ENCODE results near the gene INAFM2. TPM values are rescaled to one million over a fixed set of nuclear protein-coding genes. Genes with fewer than 3 reads are reported as not detected.

The INAFM2 gene
- total RNA-seq, 1 experiment from 2014 or later = 25.4 TPM

DNA sequence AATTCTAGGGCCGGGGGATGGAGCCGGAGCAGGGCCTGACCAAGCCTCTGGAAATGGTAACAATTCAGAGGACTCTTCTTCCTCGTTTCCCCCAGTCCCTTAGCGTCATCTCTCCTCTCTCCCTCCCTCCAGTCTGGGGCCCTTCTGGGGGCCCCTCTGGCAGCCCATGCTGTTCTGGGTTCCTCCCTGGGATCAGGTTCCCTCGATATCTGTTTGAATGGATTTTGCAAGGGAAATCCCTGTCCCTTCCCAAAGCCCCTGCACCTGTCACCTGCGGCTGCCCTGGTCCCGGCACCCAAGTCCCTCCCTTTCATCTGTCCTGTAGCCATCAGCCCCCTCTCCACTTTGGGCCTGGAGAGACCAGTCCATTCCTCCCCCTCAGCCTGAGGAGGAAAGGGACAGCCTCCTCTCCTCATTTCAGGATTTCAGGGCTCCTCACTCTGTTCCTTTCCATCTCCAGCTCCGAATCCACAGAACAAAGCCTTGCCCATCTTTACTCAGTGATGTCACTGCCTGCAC, 14.1 kb upstream of the INAFM2 start:
- no peak for DNase-seq

More for the DNA sequence above, 14.1 kb upstream of the INAFM2 start:
- Histone ChIP-seq H3K4me2 (ENCODE audit: insufficient read depth, insufficient read length, low read length) (no peak overlapping the region), H3K9ac (ENCODE audit: extremely low read depth, insufficient read length, low read length) (no peak overlapping the region), H2BK15ac (ENCODE audit: low read depth, low read length) (no peak overlapping the region), H3K18ac (ENCODE audit: insufficient read length, low read depth, low read length) (no peak overlapping the region), H3K79me2 (ENCODE audit: insufficient read depth, low read length) (no peaks in the 10 kb centered on the region), H3T11ph (ENCODE audit: low read length) (no peak overlapping the region), H2BK12ac (ENCODE audit: insufficient read length, low read depth, low read length) (no peak overlapping the region), H3K23me2 (ENCODE audit: insufficient read length, low read depth, low read length, poor library complexity, severe bottlenecking) (no peaks in the 10 kb centered on the region), H4K8ac (replicated peaks; ENCODE audit: insufficient read length, low read depth, low read length) (no peak overlapping the region), H3K56ac (ENCODE audit: insufficient read length, low read depth, low read length) (no peak overlapping the region), H3K79me1 (ENCODE audit: insufficient read depth, low read depth, low read length, poor library complexity, severe bottlenecking) (no peaks in the 10 kb centered on the region), H4K91ac (ENCODE audit: insufficient read length, low read depth, low read length) (no peak overlapping the region), H2BK5ac (ENCODE audit: insufficient read length, low read length) (no peak overlapping the region), H3K27ac (ENCODE audit: insufficient read length, low read depth, low read length) (no peak overlapping the region), H2AK5ac (ENCODE audit: insufficient read length, low read length) (no peak overlapping the region), H3K14ac (ENCODE audit: insufficient read depth, low read length) (no peak overlapping the region), H2BK120ac (ENCODE audit: low read depth, low read length, poor library complexity, severe bottlenecking) (no peak overlapping the region), H2BK20ac (ENCODE audit: low read depth, low read length, poor library complexity, severe bottlenecking) (no peak overlapping the region), H3K27me3 (ENCODE audit: insufficient read depth, low read length) (no peaks in the 10 kb centered on the region), H3K9me3 (ENCODE audit: control insufficient read depth, low read depth, low read length) (no peaks in the 10 kb centered on the region), H3K23ac (ENCODE audit: insufficient read length, low read depth, low read length) (no peak overlapping the region), H2AFZ (ENCODE audit: low read length) (no peak overlapping the region), H4K5ac (ENCODE audit: insufficient read length, low read depth, low read length) (no peak overlapping the region), H4K20me1 (ENCODE audit: control insufficient read depth, insufficient read depth, insufficient read length) (no peaks in the 10 kb centered on the region), H3K4me1 (ENCODE audit: insufficient read depth, low read length) (peaks cover 6% of the 10 kb centered on the region; the same call in 1 of the 2 replicates), H3K4ac (ENCODE audit: low read depth, low read length) (no peak overlapping the region)
- peak overlapping the region in 1 of 2 experiments; percentile 55; a peak in 1 of 5 replicates for H3K4me3 Mint-ChIP-seq
- H3K27ac Mint-ChIP-seq = peak overlapping the region in 1 of 3 experiments; percentile 59; a peak in 2 of 7 replicates
- peaks cover 30 to 41% of the 10 kb centered on the region in 2 experiments for H3K4me1 Mint-ChIP-seq
- WGBS (ENCODE audit: extremely low coverage, insufficient read length, low lambda C conversion rate) = no CpG with 5 or more reads among the region's 8 CpGs
- TF ChIP-seq, protein P1, sequence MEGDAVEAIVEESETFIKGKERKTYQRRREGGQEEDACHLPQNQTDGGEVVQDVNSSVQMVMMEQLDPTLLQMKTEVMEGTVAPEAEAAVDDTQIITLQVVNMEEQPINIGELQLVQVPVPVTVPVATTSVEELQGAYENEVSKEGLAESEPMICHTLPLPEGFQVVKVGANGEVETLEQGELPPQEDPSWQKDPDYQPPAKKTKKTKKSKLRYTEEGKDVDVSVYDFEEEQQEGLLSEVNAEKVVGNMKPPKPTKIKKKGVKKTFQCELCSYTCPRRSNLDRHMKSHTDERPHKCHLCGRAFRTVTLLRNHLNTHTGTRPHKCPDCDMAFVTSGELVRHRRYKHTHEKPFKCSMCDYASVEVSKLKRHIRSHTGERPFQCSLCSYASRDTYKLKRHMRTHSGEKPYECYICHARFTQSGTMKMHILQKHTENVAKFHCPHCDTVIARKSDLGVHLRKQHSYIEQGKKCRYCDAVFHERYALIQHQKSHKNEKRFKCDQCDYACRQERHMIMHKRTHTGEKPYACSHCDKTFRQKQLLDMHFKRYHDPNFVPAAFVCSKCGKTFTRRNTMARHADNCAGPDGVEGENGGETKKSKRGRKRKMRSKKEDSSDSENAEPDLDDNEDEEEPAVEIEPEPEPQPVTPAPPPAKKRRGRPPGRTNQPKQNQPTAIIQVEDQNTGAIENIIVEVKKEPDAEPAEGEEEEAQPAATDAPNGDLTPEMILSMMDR (conservative IDR thresholded peaks at IDR 0.05) = no peak
- no peaks in the 10 kb centered on the region for H3K36me3 Mint-ChIP-seq (ENCODE audit: insufficient read depth in 1 of 3, low read depth in 3 of 3)
- no peaks in the 10 kb centered on the region; a peak in 1 of 5 replicates for H3K9me3 Mint-ChIP-seq
- peaks cover 47% of the 10 kb centered on the region for H3K27me3 Mint-ChIP-seq (ENCODE audit: low read depth)
